Measurements from ENCODE around the gene SCAMP3.
A peak's percentile ranks its signal among the peaks of the same experiment; 100 is the strongest.
"Not testable (repeated sequence)": the region's sequence is repeated elsewhere in the genome, so short reads cannot be mapped to it uniquely, and the experiment has no call there.

Gene SCAMP3

DNA sequence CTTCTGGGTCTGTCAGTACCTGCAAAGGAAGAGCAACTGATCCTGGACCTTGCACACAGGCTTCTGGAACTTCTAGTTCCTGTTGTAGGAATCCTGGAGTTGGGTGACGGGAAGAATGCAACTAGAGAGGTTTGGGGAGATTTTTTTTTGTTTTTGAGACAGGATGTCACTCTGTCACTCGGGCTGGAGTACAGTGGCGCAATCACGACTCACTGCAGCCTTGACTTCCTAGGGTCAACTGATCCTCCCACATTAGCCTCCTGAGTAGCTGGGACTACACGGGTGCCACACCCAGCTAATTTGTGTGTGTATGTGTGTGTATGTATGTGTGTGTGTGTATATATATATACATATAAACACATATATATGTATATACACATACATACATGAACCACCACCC lies 25.7 kb downstream of the SCAMP3 start:
- FAIRE-seq = no peak
- DNase-seq (ENCODE audit: insufficient read length, low spot score) = no peak
- TF ChIP-seq, protein P1, sequence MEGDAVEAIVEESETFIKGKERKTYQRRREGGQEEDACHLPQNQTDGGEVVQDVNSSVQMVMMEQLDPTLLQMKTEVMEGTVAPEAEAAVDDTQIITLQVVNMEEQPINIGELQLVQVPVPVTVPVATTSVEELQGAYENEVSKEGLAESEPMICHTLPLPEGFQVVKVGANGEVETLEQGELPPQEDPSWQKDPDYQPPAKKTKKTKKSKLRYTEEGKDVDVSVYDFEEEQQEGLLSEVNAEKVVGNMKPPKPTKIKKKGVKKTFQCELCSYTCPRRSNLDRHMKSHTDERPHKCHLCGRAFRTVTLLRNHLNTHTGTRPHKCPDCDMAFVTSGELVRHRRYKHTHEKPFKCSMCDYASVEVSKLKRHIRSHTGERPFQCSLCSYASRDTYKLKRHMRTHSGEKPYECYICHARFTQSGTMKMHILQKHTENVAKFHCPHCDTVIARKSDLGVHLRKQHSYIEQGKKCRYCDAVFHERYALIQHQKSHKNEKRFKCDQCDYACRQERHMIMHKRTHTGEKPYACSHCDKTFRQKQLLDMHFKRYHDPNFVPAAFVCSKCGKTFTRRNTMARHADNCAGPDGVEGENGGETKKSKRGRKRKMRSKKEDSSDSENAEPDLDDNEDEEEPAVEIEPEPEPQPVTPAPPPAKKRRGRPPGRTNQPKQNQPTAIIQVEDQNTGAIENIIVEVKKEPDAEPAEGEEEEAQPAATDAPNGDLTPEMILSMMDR (IDR thresholded peaks at IDR 0.05; ENCODE audit: insufficient read depth, missing control alignments) = no peak

DNA sequence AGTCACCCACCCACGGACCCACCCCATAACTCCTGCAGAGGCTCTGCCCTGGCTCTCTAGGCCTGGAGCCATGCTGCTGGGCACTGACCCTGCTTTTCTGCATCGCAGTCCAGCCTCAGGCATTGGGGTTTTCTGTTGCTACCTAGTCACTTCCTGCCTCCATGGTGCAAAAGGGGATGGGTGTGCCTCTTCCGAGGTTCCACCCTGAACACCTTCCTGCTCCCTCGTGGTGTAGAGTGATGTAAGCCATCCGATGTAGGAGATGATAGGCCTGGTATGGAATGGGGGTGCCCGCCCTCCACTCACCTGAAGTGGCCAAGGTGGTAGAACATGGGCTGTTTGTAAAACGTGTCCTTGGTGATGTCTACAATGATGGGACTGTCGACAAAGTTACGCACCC lies 26.8 kb downstream of the SCAMP3 start:
- DNase-seq (ENCODE audit: insufficient read length, low spot score); FAIRE-seq: not testable (repeated sequence)

DNA sequence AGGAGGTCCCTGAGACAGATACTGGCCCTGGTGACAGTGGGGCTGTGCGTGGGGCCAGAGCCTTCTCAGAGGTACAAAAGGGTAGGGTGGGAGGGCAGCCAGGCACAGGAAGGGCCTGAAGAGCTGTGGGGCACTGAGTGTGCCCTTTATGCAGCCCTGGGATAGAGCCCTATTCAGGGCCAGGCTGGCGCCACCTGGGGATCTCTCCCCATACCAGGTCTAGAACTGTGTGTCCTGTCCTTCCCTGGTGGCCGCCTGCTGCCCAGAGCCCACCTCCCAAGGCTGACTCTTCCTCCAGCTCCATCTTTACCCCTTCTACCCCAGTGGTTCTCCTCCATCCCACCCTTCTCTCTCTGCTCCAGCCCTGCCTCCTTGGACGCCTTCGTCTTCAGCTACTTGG lies 28.7 kb downstream of the SCAMP3 start:
- not testable (repeated sequence) for FAIRE-seq

DNA sequence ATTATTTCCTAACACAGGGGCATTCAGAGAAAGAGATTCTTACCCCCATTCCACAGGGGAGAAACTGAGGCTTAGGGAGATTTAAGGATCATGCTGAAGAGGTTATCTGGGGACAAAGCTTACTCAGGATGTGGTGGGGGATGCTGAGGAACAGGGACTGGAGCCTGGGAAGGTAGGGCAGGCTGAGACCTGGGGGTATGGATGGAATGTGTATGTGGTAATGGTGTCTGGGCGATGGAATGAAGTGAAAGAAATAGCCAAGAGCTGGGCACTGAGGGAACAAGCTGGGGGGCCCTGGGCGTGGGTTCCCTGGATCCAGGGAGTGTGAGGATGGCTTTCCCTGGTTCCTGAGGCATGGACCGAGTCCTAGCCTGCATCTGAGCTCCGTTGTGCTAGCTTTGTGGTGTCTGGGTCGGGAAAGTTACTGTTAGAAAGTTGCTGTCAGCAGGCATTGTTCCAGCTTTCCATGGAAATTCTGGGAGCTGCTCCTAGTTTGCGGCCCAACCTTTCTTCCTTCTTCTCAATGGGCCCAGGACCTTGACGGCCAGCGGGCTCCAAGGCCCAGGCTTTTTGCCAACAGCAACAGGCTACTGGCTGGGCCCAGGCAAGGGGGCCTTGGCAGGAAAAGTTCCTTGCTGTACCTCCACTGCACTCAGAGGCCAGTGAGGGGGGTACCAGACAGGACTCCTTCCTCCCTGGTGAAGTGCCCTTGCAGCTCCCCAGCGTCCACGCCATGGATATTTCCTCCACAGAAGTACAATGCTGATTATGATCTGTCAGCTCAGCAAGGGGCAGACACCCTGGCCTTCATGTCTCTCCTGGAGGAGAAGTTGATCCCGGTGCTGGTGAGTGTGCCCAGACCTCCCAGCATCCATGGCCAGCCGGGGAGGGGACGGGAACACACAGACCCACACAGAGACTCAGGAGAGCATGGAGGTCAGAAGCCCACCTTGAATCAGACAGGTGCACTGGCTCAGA lies 29.9 kb downstream of the SCAMP3 start:
- FAIRE-seq; DNase-seq (ENCODE audit: insufficient read length, low spot score): not testable (repeated sequence)

More for the DNA sequence above, 28.7 kb downstream of the SCAMP3 start:
- DNase-seq (ENCODE audit: insufficient read length, low spot score) = not testable (repeated sequence)

DNA sequence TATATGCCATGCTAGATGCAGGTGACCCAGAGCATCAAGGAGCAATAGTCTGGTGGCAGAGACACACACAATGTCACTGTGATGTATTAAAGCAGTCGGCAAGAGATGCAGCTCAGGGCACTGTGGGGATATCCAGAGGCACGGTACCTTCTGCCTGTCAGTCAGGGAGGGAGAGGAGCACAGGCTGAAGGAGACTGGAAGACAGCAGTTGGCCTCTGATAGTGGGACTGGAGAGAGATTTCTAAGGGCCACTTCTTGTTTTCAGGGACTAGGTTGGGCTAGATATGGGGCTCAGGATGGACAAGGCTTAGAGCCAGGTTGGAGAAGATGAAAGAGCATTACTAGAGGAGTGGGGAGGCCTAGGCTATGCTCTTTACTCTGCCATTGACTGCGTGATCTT lies 30.9 kb downstream of the SCAMP3 start:
- not testable (repeated sequence) for DNase-seq (ENCODE audit: insufficient read length, low spot score); FAIRE-seq

DNA sequence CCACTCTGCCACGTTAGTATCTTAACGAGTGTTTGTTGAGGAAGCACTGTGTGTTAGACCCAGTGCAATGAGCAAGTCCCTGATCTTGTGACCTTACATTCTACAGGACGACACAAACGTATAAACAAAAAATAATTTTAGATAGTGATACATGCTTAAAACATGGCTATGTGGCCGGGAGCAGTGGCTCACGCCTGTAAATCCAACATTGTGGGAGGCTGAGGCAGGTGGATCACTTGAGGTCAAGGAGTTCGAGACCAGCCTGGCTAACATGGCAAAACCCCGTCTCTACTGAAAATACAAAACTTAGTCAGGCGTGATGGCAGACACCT lies 34.1 kb downstream of the SCAMP3 start:
- TF ChIP-seq, protein P1 (IDR thresholded peaks at IDR 0.05; ENCODE audit: insufficient read depth, missing control alignments) = no peak
- no peak for FAIRE-seq
- DNase-seq (ENCODE audit: insufficient read length, low spot score) = no peak

DNA sequence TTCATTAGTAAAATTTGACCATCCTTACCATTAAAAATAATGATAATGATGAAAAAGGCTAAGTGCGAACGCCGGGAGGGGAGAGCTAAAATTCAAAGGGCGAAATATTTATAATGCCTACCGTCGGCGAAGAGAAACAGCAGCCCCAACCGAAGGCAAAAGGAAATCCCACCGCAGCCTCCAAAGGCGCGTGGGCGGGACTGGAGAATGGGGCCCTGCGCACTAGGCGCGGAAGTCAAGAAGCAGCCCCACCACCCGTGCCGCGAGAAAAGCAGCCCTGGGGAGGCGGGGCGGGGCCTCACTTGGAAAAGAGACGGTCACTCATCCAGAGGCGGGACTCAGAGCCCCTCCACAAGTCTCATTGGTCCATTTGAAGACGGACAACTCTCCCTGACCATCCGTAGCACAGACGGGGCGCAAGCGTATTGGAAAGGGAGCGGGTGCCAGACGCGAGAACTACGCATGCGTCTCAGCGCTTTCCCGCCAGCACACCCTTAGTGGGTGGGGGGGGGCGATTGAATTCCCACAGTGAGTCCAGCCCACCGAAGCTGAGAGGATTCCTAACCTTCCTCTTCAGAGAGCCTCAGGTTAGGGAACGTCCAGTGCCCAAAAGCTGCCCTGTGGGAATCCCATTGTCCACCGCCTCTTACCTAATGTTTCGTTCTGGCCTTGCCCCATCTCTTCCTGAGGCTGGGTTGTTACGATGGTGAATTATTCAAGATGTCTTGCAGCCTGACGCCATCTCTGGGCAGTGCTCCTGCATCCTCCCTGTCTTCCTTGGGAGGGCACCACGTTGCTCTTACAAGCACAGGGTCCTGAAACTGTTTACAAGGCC lies 34.7 kb downstream of the SCAMP3 start:
- TF ChIP-seq, protein P1 (IDR thresholded peaks at IDR 0.05; ENCODE audit: insufficient read depth, missing control alignments) = peak; percentile 8
- FAIRE-seq (peak; percentile 16), DNase-seq (ENCODE audit: insufficient read length, low spot score) (peak; percentile 99)

DNA sequence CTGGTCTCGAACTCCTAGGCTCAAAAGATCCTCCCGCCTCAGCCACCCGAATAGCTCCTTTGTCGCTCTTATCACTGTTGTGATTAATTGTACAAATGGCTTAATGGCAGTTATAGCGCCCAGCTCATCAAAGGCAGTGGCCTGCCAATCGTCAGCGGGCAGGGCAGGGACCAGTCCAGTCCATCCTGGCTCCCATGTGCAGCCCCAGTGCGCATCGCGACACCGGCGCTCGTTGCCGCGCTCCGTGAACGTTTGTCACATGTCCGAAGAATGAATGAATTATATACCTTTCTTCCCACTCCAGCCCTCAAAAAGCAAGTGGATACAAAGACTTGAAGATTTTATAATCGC lies 35.3 kb downstream of the SCAMP3 start:
- DNase-seq (ENCODE audit: insufficient read length, low spot score) = no peak
- no peak for FAIRE-seq
- TF ChIP-seq, protein P1 (IDR thresholded peaks at IDR 0.05; ENCODE audit: insufficient read depth, missing control alignments) = no peak

DNA sequence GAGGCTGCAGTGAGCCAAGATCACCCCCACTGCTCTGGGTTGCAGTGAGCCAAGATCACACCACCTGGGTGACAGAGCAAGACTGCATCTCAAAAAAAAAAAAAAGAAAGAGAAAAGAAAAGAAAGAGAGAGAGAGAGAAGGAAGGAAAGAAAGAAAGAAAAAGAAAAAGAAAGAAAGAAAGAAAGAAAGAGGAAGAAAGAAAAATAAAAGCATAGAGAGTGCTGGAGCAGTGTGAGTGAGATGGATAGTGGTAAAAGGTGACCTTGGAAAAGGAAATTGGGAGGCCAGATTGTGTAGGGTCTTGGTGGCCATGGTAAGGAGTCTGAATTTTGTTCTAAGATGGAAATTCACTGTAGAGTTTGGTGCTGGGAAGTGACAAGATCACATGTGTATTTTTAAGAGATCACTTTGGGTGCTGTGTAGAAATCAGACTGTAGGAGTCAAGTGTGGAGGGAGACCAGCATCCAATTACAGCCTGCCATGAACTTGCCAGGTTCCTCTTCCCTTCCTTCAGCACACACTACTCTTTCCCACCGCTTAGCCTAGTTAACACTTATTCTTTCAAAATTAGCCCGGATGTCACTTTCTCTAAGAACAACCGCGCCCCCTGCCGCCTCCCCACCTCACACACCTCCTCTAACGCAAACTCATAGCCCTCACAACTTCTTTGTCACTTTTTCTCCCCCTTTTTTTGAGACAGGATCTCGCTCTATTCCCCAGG lies 35.8 kb downstream of the SCAMP3 start:
- TF ChIP-seq, protein P1 (IDR thresholded peaks at IDR 0.05; ENCODE audit: insufficient read depth, missing control alignments) = peak; percentile 79
- no peak for FAIRE-seq
- DNase-seq (ENCODE audit: insufficient read length, low spot score) = no peak

DNA sequence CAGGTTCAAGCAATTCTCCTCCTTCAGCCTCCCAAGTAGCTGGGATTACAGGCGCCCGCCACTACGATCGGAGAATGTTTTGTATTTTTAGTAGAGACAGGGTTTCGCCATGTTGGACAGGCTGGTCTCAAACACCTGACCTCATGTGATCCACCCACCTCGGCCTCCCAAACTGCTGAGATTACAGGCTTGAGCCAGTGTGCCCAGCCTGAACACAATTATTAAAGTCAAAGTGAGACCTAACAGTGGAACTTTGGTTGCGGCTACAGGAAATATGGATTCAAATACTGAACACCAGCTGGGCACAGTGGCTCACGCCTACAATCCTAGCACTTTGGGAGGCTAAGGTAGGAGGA lies 36.8 kb downstream of the SCAMP3 start:
- not testable (repeated sequence) for FAIRE-seq

More for the DNA sequence above, 36.8 kb downstream of the SCAMP3 start:
- DNase-seq (ENCODE audit: insufficient read length, low spot score) = not testable (repeated sequence)

Measured in D721Med (cell line).